NCI-H2196 treated with DMSO at 0.1 percent for 48 hours (cell line): Measurements from ENCODE around the gene GPC6.

Experiments used
- DNase-seq: peaks from one replicate; lab custom pipeline; 2025; ENCODE audit not compliant: unreplicated experiment; lab: John Stamatoyannopoulos, UW

GPC6 gene

DNA sequence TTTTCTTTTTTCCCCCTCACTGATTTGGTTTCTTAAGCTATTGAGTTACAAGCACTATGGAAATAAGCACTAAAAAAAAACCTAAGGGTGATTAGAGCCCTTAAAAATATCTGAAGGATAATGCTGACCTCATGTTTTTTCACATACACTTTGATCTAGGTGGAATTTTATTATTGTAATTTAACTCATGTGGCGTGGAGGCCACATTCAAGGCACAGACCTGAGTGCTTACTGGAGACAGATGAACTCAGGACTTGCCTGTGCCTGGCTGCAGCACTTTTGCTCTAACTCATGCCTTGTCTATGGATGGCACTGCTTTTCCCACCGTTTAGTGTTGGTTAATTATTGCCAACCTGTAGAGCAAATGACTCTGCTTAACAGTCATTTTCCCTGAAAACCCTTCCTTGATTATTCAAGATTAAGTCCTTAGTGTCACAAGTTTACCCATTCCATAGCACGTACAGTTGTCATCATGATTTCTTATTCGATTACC, 541.4 kb downstream of the GPC6 start:
- no peak for DNase-seq

DNA sequence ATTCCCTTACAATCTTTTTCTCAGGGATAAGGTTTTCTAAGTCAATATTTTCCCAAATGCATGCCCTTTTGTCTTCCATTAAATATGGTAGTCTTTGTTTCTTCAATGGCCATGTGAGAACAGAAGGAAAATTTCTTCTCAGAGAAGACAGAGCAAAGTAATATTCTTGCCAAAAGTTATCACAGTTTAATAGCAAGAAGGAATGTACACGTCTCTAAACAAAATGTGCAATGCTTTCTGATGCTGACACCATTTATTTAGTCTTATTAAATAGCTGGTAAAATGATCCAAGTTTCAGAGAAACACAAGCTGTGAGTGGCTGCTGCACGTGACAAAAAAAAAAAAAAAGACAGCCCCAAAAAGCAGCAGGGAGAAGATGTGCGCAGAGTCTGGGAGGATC, 542.5 kb downstream of the GPC6 start:
- no peak for DNase-seq

DNA sequence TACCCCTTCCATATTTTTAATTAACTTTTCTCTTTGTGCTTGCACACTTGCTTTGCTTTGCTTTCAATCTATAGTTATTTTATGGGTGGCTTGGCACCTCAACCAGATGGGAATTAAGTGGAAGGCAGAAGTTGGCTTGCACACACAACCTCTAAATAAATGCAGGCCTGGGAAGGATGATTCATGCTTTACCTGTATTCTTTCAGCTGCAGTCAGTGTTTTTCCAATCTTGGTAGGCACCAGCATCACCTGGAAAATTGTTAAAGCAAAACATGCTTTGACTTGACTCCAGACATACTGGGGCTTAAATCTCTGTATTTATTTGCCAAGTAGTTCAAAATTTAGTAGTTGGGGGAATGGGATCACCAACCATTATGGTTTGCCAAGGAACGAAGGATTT, 543.0 kb downstream of the GPC6 start:
- no peak for DNase-seq

DNA sequence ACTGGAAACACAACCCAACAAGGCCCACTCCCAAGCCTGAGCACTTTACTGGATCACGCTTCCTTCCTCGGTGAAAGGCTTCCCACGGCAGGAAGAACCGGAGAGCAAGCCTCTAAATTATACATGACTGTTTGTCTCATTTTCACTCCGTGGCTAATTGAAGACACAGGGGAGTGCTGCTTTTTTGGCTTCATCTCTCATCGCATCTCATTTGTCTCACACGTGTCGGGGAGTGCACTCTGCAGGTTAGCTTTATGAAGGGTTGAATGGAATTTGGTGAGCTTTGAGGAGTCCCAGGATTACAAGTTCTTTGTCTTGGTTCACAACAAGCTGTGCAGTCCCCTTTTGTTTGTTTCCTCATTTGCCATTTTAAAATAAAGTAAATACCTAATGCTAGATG, 544.6 kb downstream of the GPC6 start:
- no peak for DNase-seq

DNA sequence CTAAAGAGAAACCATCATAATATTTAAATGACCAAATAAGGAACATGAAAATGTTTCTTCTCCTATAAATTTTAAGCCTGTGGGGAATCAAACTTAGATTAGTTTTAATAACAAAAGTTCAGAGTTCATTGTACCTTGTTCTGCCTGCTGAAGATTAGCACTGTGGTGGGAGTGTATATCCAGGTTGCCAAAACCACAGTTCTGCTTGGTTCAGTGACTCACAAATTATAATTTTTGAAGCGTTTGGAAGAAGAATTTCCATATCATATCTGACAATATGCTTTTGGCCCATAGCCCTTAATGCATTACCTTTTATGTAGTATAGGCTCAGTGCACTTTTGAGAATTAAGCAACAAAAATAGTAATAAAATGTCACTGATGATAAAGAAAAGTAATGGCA, 545.2 kb downstream of the GPC6 start:
- no peak for DNase-seq

DNA sequence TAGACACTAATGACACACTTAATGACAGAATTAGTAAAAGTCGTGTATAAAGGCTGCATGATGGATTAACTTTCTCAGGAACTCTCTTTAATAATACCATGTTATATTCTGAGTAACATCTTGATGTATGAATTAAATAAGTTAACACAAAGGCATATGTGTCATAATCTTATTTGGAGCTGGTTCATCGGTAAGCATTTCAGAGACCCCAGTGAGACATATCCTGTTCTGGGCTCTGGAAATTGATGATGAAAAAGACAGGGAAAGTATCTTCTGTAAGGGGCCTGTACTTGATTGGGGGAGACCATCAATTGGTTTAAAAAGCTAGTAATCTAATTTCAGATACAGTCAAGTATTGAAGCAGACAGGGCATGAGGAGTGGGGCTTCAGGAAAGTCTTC, 547.9 kb downstream of the GPC6 start:
- DNase-seq = no peak

DNA sequence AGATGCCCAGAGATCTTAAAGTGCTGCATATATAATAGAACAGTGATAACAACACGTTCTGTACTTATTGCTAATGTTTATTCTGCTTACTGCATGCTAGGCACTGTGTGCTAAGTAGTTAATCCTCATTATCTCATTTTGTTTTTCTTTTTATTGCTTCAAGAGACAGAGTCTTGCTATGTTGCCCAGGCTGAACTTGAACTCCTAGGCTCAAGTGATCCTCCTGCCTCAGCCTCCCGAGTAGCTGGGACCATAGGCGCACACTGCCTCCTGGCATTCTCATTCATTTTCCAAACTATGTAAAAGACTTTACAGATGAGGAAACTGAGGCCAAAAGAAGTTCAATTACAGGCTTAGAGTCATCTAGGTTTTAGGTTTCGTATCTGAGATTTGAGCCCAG, 548.4 kb downstream of the GPC6 start:
- DNase-seq = no peak

DNA sequence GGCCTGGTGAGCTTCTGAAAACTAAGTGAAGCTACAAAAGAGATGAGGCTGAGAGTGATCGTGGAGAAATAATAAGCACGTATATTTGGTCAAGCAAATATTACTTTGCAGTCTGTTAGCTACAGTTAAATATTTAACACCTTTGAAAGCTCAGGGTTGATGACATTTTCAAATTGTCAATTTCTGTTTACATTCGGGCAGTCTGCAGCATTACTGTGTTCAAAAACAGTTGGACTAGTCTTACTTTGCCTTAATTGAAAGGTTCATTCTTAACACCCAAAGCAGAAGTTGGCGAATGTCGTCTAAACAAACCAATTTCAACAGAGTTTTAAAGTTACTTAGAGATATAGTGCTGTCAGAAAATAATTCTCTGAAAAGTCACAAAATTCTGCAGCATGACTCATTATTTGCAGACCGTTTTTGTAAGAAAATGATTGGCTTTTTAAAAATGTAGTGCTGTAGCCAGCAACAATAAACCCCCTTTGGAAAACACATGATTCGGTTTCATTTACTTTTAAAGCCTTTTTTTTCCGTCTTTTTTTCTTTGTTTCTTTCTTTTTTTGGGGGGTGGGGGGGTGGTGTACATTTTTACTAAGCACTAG, 549.0 kb downstream of the GPC6 start:
- DNase-seq = no peak

DNA sequence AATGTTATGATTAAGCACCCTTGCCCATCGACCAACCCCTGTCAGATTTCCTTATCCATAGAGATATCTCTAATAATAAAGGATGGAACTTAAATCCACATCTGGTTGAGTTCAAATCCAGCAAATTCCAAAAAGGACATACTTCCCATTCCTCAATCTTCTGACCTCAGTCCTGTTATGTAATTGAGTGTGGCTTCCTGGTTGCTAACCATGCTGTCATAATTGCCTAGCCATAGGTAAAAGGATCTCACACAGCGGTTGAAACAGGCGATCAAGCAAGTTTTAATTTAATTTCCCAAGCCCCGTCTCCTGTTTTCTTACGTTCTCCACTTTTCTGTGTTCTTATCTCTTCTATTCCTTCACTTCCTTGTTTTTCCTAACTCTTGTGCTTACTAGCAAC, 550.3 kb downstream of the GPC6 start:
- no peak for DNase-seq

DNA sequence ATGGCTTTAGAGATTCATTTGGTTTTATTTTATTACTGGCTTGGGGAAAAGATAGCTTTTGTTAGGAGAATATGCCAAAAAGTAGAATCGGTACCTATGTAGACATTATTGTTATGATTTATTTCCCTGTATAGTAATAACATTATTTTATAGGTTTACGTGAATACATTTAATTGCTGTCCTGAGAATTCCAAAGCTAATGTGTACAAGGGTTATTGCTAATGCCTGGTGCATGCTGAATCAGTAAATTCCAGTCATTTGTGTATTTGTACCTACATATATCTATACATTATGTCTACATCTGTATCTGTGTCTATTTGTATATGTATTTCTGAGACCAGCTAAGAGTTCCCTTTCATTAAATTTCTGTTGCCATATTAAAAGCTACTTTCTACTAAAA, 550.9 kb downstream of the GPC6 start:
- no peak for DNase-seq

DNA sequence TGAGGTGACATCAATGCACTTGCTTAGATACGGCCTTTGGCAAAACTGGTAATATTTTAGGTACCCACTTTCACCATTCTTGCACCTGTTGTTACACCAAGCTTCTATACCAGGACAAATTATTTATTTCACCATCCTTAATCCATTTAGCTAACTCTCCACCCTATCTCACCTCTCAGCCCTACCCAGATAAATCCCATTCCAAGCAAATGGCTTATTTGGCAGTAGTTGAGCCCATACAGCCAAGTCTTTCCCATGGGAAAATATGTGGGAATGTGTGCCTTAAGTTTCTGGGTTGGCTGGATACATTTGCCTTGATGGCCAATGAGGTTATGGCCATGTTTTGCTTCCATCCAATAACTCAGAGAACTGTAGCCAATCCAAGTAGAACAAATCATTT, 551.9 kb downstream of the GPC6 start:
- DNase-seq = no peak

DNA sequence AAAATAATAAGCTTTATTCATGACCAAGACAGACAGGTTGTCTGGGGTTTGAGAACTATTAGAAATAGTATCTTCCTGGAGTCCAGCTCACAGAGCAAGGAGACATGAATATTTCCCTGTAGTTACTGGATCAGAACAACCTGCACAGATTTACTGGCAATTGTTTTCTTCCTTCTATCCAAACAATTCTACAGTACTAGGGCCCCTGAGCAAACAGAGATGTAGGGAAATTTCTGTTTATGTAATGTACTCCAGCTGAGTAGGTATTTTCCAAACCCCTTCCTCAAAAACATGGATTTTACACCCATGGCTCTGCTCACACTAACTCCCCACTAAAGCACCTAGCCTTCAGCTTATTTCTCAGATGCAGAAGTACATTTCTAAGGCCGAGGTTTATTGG, 557.6 kb downstream of the GPC6 start:
- DNase-seq = no peak

DNA sequence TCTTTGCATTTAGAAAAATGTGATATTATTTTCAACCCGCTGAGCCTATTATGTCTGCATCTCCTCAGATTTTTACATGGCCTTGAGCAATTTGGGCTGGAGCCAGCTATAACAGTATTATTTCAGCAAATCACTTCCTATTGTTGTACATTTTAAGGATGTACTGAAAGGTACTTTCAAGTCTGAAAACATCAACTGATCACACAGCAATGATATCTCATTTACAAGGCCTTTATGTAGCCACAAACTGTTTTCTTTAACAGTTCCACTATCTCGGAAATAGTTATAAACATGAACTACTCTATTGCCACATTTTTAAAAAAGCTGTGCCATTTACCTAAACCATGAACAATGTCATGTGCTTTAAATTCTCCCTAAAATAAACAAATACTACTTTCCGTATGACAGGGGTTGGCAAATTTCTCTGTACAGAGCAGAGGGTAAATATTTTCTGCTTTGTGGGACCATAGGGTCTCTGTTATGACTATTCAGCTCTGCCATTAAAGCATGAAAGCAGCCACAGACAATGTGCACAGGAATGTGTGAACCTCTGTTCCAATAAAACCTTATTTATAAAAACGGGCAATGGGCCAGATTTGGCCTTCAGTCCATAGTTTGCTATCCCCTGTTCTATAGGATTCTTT, 560.4 kb downstream of the GPC6 start:
- no peak for DNase-seq

DNA sequence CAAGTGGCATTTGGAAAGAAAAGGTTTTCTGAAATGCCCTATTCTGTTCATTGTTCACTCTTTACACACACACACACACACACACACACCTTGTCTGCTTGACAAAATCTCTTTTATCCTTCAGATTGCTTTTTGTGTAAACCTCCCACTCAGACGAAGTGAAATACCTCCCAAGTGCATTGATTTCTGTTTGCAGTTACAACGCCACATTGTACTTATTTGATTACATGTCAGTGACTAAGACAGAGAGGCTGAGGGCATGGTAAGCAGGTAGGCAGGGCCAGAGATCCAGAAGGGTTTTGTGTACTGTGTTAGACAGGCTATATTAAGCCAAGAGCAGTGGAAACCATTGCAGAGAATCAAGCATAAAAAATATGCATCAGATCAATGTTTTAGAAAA, 561.8 kb downstream of the GPC6 start:
- DNase-seq = no peak

DNA sequence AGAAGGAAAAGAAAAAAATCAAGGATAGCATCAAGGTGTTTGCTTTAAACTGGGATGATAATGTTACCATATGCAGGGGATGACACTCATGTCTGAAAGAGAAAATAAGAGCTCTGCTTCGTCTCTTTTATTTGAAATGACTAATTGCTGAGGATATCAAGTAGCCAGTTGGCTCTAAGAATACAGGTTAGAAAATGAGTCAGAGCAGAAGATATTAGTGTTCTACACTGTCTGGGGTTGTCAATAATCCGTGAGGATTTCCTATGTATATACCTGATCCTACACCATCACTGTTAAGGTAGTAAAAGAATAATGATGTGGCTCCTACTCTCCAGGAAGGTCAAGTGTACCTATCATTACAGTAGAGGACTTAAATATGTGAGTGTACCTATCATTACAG, 562.5 kb downstream of the GPC6 start:
- DNase-seq = no peak

DNA sequence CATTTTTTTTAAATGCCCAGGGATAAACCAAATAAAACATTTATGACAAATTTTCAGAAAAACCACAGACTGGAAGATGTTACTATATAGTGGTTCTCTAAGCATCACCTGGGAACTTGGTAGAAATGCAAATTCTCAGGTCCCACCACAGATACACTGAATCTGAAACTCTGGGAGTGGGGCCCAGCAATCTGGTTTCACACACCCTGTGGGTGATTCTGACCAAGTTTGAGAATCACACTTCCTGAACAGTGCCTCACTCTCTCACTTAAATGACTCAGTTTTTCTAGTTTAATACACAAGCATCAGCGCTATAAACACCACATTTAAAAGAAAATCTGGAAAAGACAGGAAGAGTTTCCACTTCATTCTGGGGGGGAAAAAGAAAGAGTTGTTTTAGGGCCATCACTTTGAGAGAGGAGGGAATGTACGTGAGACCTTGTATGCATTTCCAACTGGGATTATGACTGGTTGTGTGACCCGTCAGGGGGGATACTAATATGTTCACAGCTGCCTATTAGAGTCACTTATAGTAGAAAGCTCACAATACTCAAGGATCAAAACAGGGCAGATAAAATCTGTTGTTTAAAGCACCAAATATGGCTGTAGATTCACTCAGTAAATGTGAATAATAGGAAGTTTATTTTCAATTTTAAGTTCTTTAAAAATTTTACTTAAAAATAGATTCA, 567.7 kb downstream of the GPC6 start:
- no peak for DNase-seq

DNA sequence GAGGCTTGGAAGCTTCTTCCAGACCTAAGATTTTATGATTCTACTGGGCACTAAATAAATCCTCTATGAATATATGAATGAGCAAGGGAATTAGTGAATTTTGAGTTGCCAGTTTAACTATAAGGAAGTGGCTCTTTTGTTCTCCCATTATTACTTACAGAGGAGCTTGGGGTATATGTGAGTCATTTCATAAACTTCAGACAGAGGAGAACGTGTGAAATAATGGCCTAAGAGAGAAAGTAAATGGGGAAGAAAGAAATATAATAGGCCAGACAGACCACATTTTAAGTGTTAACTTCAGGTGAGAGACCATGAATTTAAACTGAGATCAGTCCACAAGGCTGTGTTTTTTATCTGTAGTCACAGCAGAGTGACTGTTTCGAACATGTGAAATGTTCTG, 570.9 kb downstream of the GPC6 start:
- DNase-seq = no peak

DNA sequence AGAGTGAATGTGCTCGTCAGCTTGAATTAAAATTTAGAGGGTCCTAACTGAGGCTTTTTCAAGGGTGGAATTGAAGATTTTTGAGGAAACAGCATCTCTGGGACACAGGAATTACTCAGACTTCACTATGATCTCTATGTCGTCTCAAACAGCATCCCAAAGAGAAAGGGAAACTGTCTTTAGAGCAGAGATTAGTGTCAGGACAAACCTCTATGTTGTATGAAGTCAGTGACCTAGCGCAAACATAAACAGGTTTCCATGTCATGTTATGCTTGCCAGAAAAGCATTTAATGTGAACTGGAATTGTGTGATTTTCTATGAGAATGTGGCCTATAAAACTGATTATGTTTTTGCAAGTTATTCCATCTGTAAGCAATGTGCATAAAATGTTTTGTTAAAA, 573.7 kb downstream of the GPC6 start:
- DNase-seq = no peak

DNA sequence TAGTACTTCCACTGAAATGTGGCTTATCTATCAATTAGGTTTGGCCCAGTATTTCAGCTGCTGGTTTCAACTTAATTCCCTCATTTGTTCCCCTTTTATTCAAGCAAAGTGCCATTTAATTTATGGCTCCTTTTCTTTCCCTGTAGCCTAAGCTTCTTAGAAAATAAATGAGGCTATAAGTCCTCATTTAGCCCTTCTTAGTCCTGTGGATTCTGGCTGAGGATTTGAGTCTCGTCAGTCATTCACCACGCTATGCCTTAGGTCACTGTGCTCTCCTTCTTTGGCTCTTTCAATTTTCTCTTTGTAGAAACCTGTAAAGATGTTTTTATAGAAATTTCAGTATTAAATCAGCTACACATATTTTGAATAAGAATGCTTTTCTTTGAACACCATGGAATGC, 579.1 kb downstream of the GPC6 start:
- DNase-seq = no peak

DNA sequence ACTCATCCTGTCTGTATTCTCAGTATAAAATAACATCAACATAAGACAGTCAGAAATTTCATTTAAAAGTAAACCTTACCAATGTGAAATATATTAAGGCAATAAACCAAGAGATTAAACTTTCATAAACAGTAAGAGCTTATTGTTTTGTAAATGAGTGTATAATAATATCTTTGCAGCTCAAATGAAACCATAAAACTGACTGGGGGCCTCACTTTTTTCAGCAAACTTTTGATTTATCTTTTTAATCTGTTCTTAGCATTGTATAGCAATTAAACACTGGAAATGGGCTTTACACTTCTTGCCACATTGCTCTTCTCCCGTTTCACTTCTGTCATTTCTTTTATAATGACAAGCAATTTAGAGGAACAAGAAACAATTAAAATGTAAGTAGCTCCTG, 580.3 kb downstream of the GPC6 start:
- no peak for DNase-seq

DNA sequence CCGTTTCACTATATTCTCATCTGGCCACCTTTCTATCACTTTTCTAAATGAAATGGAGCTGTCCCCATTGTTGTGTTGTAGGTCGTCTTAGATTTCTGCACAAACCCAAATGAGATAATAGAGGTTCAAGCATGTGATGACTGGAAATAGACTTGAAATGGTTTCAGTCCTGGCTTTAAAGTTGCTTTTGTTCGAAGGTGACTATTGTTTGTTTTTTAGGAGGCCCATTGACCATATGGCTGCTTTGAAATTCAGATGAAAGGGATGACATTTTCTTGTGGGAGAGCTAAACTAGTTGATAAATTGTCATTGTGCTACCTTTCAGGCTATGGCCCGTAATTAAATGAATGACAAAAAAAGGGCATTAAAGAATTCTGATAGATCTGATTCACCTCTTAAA, 583.7 kb downstream of the GPC6 start:
- no peak for DNase-seq

DNA sequence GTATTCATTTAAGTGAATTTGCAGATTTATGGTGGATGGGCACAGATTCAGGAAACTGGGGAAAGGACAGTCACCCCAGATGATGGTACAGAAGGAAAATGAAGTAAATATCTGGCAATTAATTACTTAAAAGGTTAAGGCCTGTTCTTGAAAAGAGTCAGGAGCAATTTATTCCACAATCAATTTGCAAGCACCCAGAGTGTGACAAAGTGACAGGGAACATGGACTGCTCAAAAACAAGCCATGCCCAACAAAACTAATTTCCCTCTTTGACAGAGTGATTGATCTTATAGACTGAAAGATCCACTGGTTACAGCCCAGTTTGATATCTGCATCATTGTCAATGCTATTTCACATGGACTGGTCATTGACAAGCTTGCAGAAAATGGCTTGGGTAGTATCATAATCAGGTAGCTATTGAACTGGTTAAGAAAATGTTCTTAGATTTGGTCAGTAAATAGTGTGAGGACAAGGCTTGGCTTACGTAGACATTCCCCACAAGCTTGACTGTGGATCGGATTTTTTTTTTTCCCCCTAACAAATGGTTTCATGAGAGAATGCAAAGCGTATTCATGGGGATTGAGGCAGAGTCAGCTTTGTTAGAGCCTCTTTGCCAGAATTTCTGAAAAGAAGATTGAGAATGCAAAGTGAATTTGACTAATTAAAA, 584.6 kb downstream of the GPC6 start:
- DNase-seq = no peak
